Neuronal stem cell (in vitro differentiated cells): ENCODE data around the gene SH3D19.

Experiments used
- DNase-seq: peaks from one replicate; pipeline ENCODE4 v3.0.0-alpha.2; 2013; ENCODE audit warnings: low spot score
- H2AFZ ChIP-seq: one replicate; pipeline ENCODE4 v1.6.1; 2013; ENCODE audit warnings: mild to moderate bottlenecking, low read length, inconsistent platforms
- H2AK5ac ChIP-seq: 2 replicates; pipeline ENCODE4 v1.6.1; 2013; ENCODE audit warnings: low read depth, mild to moderate bottlenecking, inconsistent platforms, low read length, moderate library complexity, mixed read lengths
- H2BK120ac ChIP-seq: 2 replicates; pipeline ENCODE4 v1.6.1; 2013; ENCODE audit warnings: low read depth, mild to moderate bottlenecking, inconsistent platforms, low read length, moderate library complexity, mixed read lengths
- H2BK12ac ChIP-seq: one replicate; pipeline ENCODE4 v1.6.1; 2013; ENCODE audit warnings: low read length, inconsistent platforms
- H2BK15ac ChIP-seq: 2 replicates; pipeline ENCODE4 v1.6.1; 2013; ENCODE audit warnings: mild to moderate bottlenecking, low read length, inconsistent platforms, mixed read lengths
- H2BK5ac ChIP-seq: one replicate; pipeline ENCODE4 v1.6.1; 2013; ENCODE audit warnings: inconsistent platforms, mild to moderate bottlenecking, low read length, moderate library complexity
- H3K14ac ChIP-seq: one replicate; pipeline ENCODE4 v1.6.1; 2013; ENCODE audit warnings: low read length, inconsistent platforms
- H3K18ac ChIP-seq: 2 replicates; pipeline ENCODE4 v1.6.1; 2013; ENCODE audit warnings: low read length, inconsistent platforms
- H3K23ac ChIP-seq: 2 replicates; pipeline ENCODE4 v1.6.1; 2013; ENCODE audit warnings: low read depth, mild to moderate bottlenecking, mixed read lengths, low read length, inconsistent platforms; ENCODE audit not compliant: poor library complexity
- H3K27ac ChIP-seq: replicated peaks from 3 replicates; pipeline ENCODE4 v1.5.1; 2013; ENCODE audit warnings: low read length, inconsistent platforms
- H3K27me3 ChIP-seq, 3 experiments: 2 replicates each; pipeline ENCODE4 v1.6.1; 2013; ENCODE audit warnings: low read length in 3 of 3, mild to moderate bottlenecking in 2 of 3, inconsistent platforms in 1 of 3, low read depth in 1 of 3, mixed read lengths in 1 of 3, moderate library complexity in 1 of 3; ENCODE audit not compliant: control insufficient read depth in 3 of 3, insufficient read depth in 3 of 3
- H3K36me3 ChIP-seq, 2 donors: replicated peaks in 1 of 2; 2 replicates each; pipeline ENCODE4 v1.6.1; 2013; ENCODE audit warnings: low read length in 2 of 2; ENCODE audit not compliant: control insufficient read depth in 2 of 2, insufficient read depth in 2 of 2
- H3K4ac ChIP-seq: 2 replicates; pipeline ENCODE4 v1.6.1; 2013; ENCODE audit warnings: inconsistent platforms, mild to moderate bottlenecking, low read length, moderate library complexity
- H3K4me1 ChIP-seq, 2 donors: 1 replicate in 1 of 2; 2 replicates in 1 of 2; pipeline ENCODE4 v1.6.1; 2013; ENCODE audit warnings: low read length in 2 of 2, low read depth in 1 of 2; ENCODE audit not compliant: control insufficient read depth in 2 of 2, insufficient read depth in 1 of 2
- H3K4me2 ChIP-seq: one replicate; pipeline ENCODE4 v1.6.1; 2013; ENCODE audit warnings: mild to moderate bottlenecking, low read length, inconsistent platforms; ENCODE audit not compliant: insufficient read depth, poor library complexity, severe bottlenecking
- H3K4me3 ChIP-seq, 2 donors: 2 replicates each; pipeline ENCODE4 v1.5.1; 2013; ENCODE audit warnings: low read length in 2 of 2, mild to moderate bottlenecking in 2 of 2, inconsistent platforms in 1 of 2, moderate library complexity in 1 of 2
- H3K79me1 ChIP-seq: one replicate; pipeline ENCODE4 v1.6.1; 2013; ENCODE audit warnings: low read depth, mild to moderate bottlenecking, inconsistent platforms, low read length, moderate library complexity
- H3K9ac ChIP-seq: one replicate; pipeline ENCODE4 v1.6.1; 2013; ENCODE audit warnings: mild to moderate bottlenecking, low read depth, low read length, inconsistent platforms; ENCODE audit not compliant: poor library complexity
- H3K9me3 ChIP-seq, 2 donors: replicated peaks in 1 of 2; 2 replicates each; pipeline versions ENCODE3 to v1.6.1; 2013; ENCODE audit warnings: low read length in 2 of 2, mild to moderate bottlenecking in 2 of 2, inconsistent platforms in 1 of 2, low read depth in 1 of 2, mixed read lengths in 1 of 2, moderate library complexity in 1 of 2; ENCODE audit not compliant: control insufficient read depth in 2 of 2, insufficient read depth in 1 of 2
- H4K8ac ChIP-seq: one replicate; pipeline ENCODE4 v1.6.1; 2013; ENCODE audit warnings: low read depth, mild to moderate bottlenecking, inconsistent platforms, low read length, moderate library complexity
- H4K91ac ChIP-seq: one replicate; pipeline ENCODE4 v1.6.1; 2013; ENCODE audit warnings: low read length, low read depth, mild to moderate bottlenecking, inconsistent platforms; ENCODE audit not compliant: poor library complexity
- WGBS, 2 donors: extraction: QIAGEN DNeasy Blood & Tissue Kit; methylation state at CpG; one replicate each; pipeline ENCODE4 v1.1.7; 2013; ENCODE audit warnings: missing lambda C conversion rate in 2 of 2, mixed read lengths in 1 of 2; ENCODE audit not compliant: insufficient read length in 2 of 2, insufficient replicate concordance in 1 of 2; ENCODE audit errors: extremely low coverage in 2 of 2; 5-methylcytosine and 5-hydroxymethylcytosine counted together

The SH3D19 gene

DNA sequence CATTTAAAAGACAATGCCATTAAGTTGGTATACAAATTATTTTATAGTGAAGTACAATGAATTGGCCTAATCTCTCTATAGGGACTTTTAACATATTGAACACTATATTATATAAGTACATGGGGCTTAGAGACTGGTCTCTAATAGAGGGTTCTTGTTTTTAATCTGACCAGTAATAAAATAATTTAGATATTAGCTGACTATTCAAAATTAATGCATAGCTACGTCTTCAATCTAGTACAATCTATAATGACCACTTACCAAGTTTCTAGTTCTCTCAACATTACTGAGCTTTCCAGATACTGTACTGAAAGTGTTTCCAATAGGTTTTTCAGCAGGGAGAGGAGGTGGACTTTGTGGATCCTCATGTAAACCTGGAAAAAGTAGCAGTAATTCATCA lies 166.4 kb downstream of the SH3D19 start:
- Histone ChIP-seq H3K23ac (no peak overlapping the region), H3K4me2 (no peak overlapping the region), H3K36me3 (peaks cover 0 to 61% of the 10 kb centered on the region in 2 donors), H3K9ac (no peak overlapping the region), H3K27me3 (no peaks in the 10 kb centered on the region), H2AFZ (no peak overlapping the region), H4K91ac (no peak overlapping the region), H4K8ac (no peak overlapping the region), H3K4me1 (no peaks in the 10 kb centered on the region), H2BK120ac (no peak overlapping the region), H2AK5ac (no peak overlapping the region), H3K27ac (no peak overlapping the region), H3K4ac (no peak overlapping the region), H3K4me3 (no peak overlapping the region), H2BK15ac (no peak overlapping the region), H2BK12ac (no peak overlapping the region), H3K18ac (no peak overlapping the region), H3K79me1 (no peaks in the 10 kb centered on the region), H2BK5ac (no peak overlapping the region), H3K14ac (no peak overlapping the region), H3K9me3 (no peaks in the 10 kb centered on the region)
- WGBS, 2 donors: no CpG with 5 or more reads among the region's 1 CpG
- no peak for DNase-seq

DNA sequence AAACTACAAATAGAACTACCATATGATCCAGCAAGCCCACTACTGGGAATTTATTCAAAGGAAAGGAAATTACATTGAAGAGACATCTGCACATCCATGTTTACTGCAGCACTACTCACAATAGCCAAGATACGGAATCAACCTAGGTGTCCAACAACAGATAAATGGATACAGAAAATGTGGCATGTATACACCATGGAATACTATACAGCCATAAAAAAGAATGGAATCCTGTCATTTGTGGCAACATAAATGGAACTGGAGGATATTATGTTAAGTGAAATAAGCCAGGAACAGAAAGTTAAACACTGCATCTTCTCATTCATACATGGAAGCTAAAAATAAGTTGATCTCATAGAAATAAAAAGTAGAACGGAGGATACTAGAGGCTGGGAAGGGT lies 167.9 kb downstream of the SH3D19 start:
- no peak overlapping the region for H3K9ac ChIP-seq
- DNase-seq: no peak
- no peak overlapping the region for H2BK15ac ChIP-seq
- peaks cover 0 to 49% of the 10 kb centered on the region in 2 donors for H3K36me3 ChIP-seq
- no peaks in the 10 kb centered on the region for H3K79me1 ChIP-seq
- no peak overlapping the region for H3K27ac ChIP-seq
- H3K18ac ChIP-seq: no peak overlapping the region
- H3K27me3 ChIP-seq: no peaks in the 10 kb centered on the region
- no peak overlapping the region for H3K4me2 ChIP-seq
- no CpG with 5 or more reads among the region's 2 CpGs for WGBS, 2 donors
- H3K14ac ChIP-seq: no peak overlapping the region
- no peaks in the 10 kb centered on the region for H3K9me3 ChIP-seq
- H4K8ac ChIP-seq: no peak overlapping the region
- no peak overlapping the region for H4K91ac ChIP-seq
- no peak overlapping the region for H2AK5ac ChIP-seq
- H2BK5ac ChIP-seq: no peak overlapping the region
- H3K23ac ChIP-seq: no peak overlapping the region
- H3K4ac ChIP-seq: no peak overlapping the region
- no peaks in the 10 kb centered on the region for H3K4me1 ChIP-seq
- no peak overlapping the region for H2AFZ ChIP-seq
- H3K4me3 ChIP-seq: no peak overlapping the region
- H2BK12ac ChIP-seq: no peak overlapping the region
- no peak overlapping the region for H2BK120ac ChIP-seq

DNA sequence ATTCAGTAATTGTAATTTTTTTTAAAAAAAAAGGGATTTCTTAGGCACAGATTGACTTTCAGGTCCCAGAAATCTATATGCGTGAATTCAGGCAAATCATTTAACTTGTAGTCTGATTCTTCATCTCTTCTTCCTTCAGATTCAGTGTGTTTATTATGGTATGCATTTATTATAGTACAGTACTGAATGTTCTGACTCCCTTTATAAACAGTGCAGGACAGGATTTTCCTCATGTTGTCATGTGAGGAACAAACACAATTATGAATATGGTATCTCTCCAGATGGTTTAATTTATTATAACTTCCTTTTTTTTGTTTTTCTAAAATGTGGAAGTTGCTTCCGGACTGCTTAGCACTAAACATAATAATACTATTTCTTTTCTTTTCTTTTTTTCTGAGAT lies 171.8 kb downstream of the SH3D19 start:
- peaks cover 0 to 35% of the 10 kb centered on the region in 2 donors for H3K36me3 ChIP-seq
- WGBS, 2 donors: no CpG with 5 or more reads among the region's 2 CpGs
- H4K91ac ChIP-seq: no peak overlapping the region
- no peak overlapping the region for H3K23ac ChIP-seq
- H2AFZ ChIP-seq: no peak overlapping the region
- H2AK5ac ChIP-seq: no peak overlapping the region
- H3K4me3 ChIP-seq: no peak overlapping the region
- H3K4me2 ChIP-seq: no peak overlapping the region
- no peak overlapping the region for H4K8ac ChIP-seq
- no peak overlapping the region for H2BK120ac ChIP-seq
- H3K14ac ChIP-seq: no peak overlapping the region
- no peak overlapping the region for H3K4ac ChIP-seq
- no peak overlapping the region for H2BK5ac ChIP-seq
- H3K27ac ChIP-seq: no peak overlapping the region
- H3K27me3 ChIP-seq: no peaks in the 10 kb centered on the region
- no peak overlapping the region for H3K9ac ChIP-seq
- no peak overlapping the region for H2BK12ac ChIP-seq
- no peaks in the 10 kb centered on the region for H3K4me1 ChIP-seq
- no peaks in the 10 kb centered on the region for H3K79me1 ChIP-seq
- H3K9me3 ChIP-seq: no peaks in the 10 kb centered on the region
- no peak overlapping the region for H2BK15ac ChIP-seq
- DNase-seq: no peak
- no peak overlapping the region for H3K18ac ChIP-seq

DNA sequence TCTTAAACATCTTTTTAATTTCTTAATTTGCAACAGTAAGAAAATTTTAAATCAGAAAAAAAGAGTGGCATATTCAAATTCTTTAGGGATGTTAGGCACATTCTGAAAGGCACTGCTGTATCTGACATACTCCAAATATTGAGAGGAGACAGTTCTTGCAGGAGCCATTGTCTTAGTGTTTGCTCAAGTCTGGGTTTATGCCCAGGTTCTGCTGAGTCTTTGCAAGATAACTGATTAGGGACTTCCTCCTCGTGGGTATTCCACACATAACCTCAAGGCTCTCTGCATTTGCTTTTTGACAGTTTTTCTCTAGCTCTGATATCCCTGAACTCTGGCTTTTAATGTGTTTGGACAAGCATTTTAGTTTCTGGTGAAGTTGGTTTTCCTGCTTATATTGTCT lies 173.4 kb downstream of the SH3D19 start:
- Histone ChIP-seq H3K14ac (no peak overlapping the region), H3K23ac (no peak overlapping the region), H3K4me3 (no peak overlapping the region), H3K9me3 (no peaks in the 10 kb centered on the region), H3K4me1 (no peaks in the 10 kb centered on the region), H2BK12ac (no peak overlapping the region), H3K9ac (no peak overlapping the region), H2BK5ac (no peak overlapping the region), H2BK120ac (no peak overlapping the region), H3K36me3 (peaks cover 0 to 40% of the 10 kb centered on the region in 2 donors), H3K4me2 (no peak overlapping the region), H3K4ac (no peak overlapping the region), H2AK5ac (no peak overlapping the region), H3K27me3 (no peaks in the 10 kb centered on the region), H3K27ac (no peak overlapping the region), H4K8ac (no peak overlapping the region), H4K91ac (no peak overlapping the region), H2AFZ (no peak overlapping the region), H3K79me1 (no peaks in the 10 kb centered on the region), H3K18ac (no peak overlapping the region), H2BK15ac (no peak overlapping the region)
- DNase-seq: no peak
- no CpG with 5 or more reads among the region's 1 CpG for WGBS, 2 donors
